ENCODE measurements around the gene STAB2. TPM values are rescaled to one million over a fixed set of nuclear protein-coding genes. Genes with fewer than 3 reads are reported as not detected.

Gene STAB2
- total and polyA plus RNA-seq, 2 of the 4 experiments (the other 2 are of a cell fraction), result not detected

DNA sequence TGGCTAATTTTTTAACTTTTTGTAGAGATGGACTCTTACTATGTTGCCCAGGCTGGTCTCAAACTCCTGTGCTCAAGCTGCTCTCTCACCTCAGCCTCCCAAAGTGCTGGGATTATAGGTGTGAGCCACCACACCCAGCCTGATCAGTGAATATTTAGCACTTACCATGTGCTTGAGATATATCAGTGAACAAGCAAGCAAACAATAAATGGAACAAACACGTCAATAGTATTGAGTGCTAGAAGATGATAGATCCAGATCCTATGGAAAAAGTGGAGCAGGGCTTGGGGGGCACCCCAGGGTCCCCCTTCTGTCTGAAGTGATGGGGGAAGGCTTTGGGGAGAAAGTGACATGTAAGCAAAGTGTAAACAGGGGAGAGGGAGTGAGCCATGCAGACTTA is 170.2 kb downstream of the STAB2 start:
- no peak overlapping the region for H3K4ac ChIP-seq (ENCODE audit: low read depth, low read length)
- H3K9me1 ChIP-seq (ENCODE audit: insufficient read depth, low read length), result no peaks in the 10 kb centered on the region
- H3K9me3 ChIP-seq (ENCODE audit: control insufficient read depth, insufficient read depth, low read length), result no peaks in the 10 kb centered on the region
- no peak overlapping the region for H3K27ac ChIP-seq (ENCODE audit: insufficient read depth, low read length)
- H4K5ac ChIP-seq (ENCODE audit: low read depth, low read length), result no peak overlapping the region
- no peak overlapping the region for H2BK5ac ChIP-seq (ENCODE audit: low read depth, low read length, poor library complexity, severe bottlenecking)
- no peak overlapping the region for H2BK120ac ChIP-seq (ENCODE audit: low read depth, low read length)
- H3K14ac ChIP-seq (replicated peaks; ENCODE audit: low read depth, low read length), result no peak overlapping the region
- ATAC-seq (ENCODE audit: low read depth), result no peak
- no peak overlapping the region for H2BK20ac ChIP-seq (ENCODE audit: low read depth, low read length)
- no peak overlapping the region for H3K56ac ChIP-seq (ENCODE audit: extremely low read depth, insufficient read depth, low read length)
- no peak overlapping the region for H2AK9ac ChIP-seq (replicated peaks; ENCODE audit: low read depth, low read length, poor library complexity)
- H3K27me3 ChIP-seq (ENCODE audit: control insufficient read depth, insufficient read depth, low read length), result no peaks in the 10 kb centered on the region
- H3K4me3 ChIP-seq (ENCODE audit: insufficient read depth, low read depth, low read length), result no peak overlapping the region
- H3K23ac ChIP-seq (ENCODE audit: low read depth, low read length), result no peak overlapping the region
- H2AFZ ChIP-seq (replicated peaks; ENCODE audit: low read length, poor library complexity), result no peak overlapping the region
- TF ChIP-seq, protein P1, sequence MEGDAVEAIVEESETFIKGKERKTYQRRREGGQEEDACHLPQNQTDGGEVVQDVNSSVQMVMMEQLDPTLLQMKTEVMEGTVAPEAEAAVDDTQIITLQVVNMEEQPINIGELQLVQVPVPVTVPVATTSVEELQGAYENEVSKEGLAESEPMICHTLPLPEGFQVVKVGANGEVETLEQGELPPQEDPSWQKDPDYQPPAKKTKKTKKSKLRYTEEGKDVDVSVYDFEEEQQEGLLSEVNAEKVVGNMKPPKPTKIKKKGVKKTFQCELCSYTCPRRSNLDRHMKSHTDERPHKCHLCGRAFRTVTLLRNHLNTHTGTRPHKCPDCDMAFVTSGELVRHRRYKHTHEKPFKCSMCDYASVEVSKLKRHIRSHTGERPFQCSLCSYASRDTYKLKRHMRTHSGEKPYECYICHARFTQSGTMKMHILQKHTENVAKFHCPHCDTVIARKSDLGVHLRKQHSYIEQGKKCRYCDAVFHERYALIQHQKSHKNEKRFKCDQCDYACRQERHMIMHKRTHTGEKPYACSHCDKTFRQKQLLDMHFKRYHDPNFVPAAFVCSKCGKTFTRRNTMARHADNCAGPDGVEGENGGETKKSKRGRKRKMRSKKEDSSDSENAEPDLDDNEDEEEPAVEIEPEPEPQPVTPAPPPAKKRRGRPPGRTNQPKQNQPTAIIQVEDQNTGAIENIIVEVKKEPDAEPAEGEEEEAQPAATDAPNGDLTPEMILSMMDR (conservative IDR thresholded peaks at IDR 0.05; ENCODE audit: low read depth, low read length), result no peak
- TF ChIP-seq NFE2L2 (IDR thresholded peaks at IDR 0.05; ENCODE audit: low read depth, low read length) (no peak), MXI1 (IDR thresholded peaks at IDR 0.05; ENCODE audit: borderline replicate concordance, low read depth, low read length) (no peak), RAD21 (IDR thresholded peaks at IDR 0.05; ENCODE audit: low read length) (no peak), CHD1 (IDR thresholded peaks at IDR 0.05; ENCODE audit: low read depth, low read length) (no peak), MAZ (IDR thresholded peaks at IDR 0.05; ENCODE audit: borderline replicate concordance, low read depth, low read length) (no peak), SMC3 (IDR thresholded peaks at IDR 0.05; ENCODE audit: low read depth, low read length) (no peak), RFX5 (IDR thresholded peaks at IDR 0.05; ENCODE audit: low read depth, low read length) (no peak), CEBPB (IDR thresholded peaks at IDR 0.05; ENCODE audit: low read depth, low read length) (no peak), BHLHE40 (IDR thresholded peaks at IDR 0.05; ENCODE audit: low read depth, low read length) (no peak), POLR2A (IDR thresholded peaks at IDR 0.05; ENCODE audit: low read depth, low read length) (no peak), MAFK (IDR thresholded peaks at IDR 0.05; ENCODE audit: low read depth, low read length) (no peak), FOS (IDR thresholded peaks at IDR 0.05; ENCODE audit: low read depth, low read length) (no peak), RCOR1 (IDR thresholded peaks at IDR 0.05; ENCODE audit: insufficient replicate concordance, low read length) (no peak)
- TF ChIP-seq, protein P2, sequence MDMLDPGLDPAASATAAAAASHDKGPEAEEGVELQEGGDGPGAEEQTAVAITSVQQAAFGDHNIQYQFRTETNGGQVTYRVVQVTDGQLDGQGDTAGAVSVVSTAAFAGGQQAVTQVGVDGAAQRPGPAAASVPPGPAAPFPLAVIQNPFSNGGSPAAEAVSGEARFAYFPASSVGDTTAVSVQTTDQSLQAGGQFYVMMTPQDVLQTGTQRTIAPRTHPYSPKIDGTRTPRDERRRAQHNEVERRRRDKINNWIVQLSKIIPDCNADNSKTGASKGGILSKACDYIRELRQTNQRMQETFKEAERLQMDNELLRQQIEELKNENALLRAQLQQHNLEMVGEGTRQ (IDR thresholded peaks at IDR 0.05; ENCODE audit: low read depth, low read length), result no peak
- TF ChIP-seq, protein P3, sequence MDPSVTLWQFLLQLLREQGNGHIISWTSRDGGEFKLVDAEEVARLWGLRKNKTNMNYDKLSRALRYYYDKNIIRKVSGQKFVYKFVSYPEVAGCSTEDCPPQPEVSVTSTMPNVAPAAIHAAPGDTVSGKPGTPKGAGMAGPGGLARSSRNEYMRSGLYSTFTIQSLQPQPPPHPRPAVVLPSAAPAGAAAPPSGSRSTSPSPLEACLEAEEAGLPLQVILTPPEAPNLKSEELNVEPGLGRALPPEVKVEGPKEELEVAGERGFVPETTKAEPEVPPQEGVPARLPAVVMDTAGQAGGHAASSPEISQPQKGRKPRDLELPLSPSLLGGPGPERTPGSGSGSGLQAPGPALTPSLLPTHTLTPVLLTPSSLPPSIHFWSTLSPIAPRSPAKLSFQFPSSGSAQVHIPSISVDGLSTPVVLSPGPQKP (IDR thresholded peaks at IDR 0.05; ENCODE audit: borderline replicate concordance, low read depth, low read length), result no peak
- H4K20me1 ChIP-seq (ENCODE audit: insufficient read depth, low read length), result no peaks in the 10 kb centered on the region
- H3K18ac ChIP-seq (ENCODE audit: low read depth, low read length), result no peak overlapping the region
- dilution Hi-C loops (cut with HindIII; ENCODE audit: low sequenced_read_pairs, unreplicated experiment) (no loop called here), in situ Hi-C loops (cut with MboI; ENCODE audit: low sequenced_read_pairs) (no loop called here), intact Hi-C loops (cut with micrococcal nuclease) (no loop called here)
- H3K4me2 ChIP-seq (ENCODE audit: low read depth, low read length), result no peak overlapping the region
- H3K79me1 ChIP-seq (ENCODE audit: low read depth in 1 of 2, low read length in 2 of 2), result no peaks in the 10 kb centered on the region
- ChIA-PET CTCF (no interaction called here), POLR2A (ENCODE audit: unreplicated experiment) (no interaction called here)
- H4K8ac ChIP-seq (ENCODE audit: low read depth in 2 of 2, low read length in 2 of 2), result no peak overlapping the region
- H2BK15ac ChIP-seq (ENCODE audit: low read depth, low read length), result no peak overlapping the region
- no peak overlapping the region for H4K91ac ChIP-seq (ENCODE audit: insufficient read depth, low read depth, low read length)
- no CpG with 5 or more reads among the region's 1 CpG for WGBS, 2 experiments (ENCODE audit: extremely low coverage in 2 of 2, insufficient read length in 1 of 2)
- DNase-seq, result no peak
- BruUV-seq (replicated peaks), result no TSS peak
- H2AK5ac ChIP-seq (ENCODE audit: low read depth, low read length), result no peak overlapping the region
- no peaks in the 10 kb centered on the region for H3K4me1 ChIP-seq (ENCODE audit: control insufficient read depth, insufficient read depth, low read length)
- no peaks in the 10 kb centered on the region for H3K36me3 ChIP-seq (ENCODE audit: control insufficient read depth, insufficient read depth, low read length)
- H3K9ac ChIP-seq (ENCODE audit: low read depth, low read length), result no peak overlapping the region
